Measurements from ENCODE around the gene SLC16A8.

Gene SLC16A8

DNA sequence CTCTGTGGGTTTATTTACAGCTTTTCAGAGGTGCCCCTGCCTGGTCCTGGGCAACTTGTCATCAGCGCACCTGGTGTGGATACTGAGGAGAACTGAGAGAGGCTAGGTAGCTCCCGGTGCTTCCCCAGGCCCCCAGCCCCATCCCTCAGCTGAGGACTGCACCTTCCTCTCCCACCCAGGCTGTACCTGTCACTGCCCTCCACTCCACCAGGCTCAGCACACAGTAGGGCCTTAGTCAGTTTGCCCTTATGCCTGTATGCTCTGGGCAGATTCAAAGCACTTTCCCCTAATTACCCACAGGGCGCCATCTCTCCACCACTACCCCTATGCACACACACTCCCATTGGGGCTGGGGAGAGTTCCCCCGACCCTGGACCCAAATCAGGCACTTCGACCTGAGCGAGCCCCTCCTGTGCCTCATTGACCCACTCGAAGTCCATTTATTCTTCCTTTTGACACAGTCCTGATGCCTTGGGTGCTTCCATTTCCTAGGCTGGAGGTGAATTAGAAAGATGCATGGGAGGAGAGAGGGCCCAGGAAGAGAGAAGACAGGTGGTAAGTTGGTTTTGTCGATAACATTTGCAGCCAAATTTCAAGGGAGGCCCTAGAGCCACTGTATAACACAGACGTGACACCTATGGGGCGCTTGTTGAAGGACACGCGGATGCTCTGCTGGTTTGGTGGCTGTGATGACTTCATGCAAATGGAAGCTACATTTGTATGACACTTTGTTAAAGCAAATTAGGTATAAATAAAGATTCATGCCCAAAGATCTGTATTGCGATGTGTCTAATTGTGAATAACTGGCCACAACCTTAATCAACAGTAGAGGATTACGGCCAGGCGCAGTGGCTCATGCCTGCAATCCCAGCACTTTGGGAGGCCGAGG, 40.6 kb downstream of the SLC16A8 start:
- ChIA-PET POLR2A (no interaction called here), CTCF (interaction anchor here (0.6 to 1.8 kb wide), 3 partner anchors 9 to 11 kb away, joined by 3 to 17 read pairs (median 4); no protein-coding TSS in a partner anchor)
- no peak for DNase-seq (ENCODE audit: low read depth, low spot score)
- no peak overlapping the region for H3K4me3 ChIP-seq (ENCODE audit: low read depth, low read length)
- TF ChIP-seq, protein P1, sequence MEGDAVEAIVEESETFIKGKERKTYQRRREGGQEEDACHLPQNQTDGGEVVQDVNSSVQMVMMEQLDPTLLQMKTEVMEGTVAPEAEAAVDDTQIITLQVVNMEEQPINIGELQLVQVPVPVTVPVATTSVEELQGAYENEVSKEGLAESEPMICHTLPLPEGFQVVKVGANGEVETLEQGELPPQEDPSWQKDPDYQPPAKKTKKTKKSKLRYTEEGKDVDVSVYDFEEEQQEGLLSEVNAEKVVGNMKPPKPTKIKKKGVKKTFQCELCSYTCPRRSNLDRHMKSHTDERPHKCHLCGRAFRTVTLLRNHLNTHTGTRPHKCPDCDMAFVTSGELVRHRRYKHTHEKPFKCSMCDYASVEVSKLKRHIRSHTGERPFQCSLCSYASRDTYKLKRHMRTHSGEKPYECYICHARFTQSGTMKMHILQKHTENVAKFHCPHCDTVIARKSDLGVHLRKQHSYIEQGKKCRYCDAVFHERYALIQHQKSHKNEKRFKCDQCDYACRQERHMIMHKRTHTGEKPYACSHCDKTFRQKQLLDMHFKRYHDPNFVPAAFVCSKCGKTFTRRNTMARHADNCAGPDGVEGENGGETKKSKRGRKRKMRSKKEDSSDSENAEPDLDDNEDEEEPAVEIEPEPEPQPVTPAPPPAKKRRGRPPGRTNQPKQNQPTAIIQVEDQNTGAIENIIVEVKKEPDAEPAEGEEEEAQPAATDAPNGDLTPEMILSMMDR (IDR thresholded peaks at IDR 0.05; ENCODE audit: insufficient read depth, low read length, missing control alignments) = no peak

DNA sequence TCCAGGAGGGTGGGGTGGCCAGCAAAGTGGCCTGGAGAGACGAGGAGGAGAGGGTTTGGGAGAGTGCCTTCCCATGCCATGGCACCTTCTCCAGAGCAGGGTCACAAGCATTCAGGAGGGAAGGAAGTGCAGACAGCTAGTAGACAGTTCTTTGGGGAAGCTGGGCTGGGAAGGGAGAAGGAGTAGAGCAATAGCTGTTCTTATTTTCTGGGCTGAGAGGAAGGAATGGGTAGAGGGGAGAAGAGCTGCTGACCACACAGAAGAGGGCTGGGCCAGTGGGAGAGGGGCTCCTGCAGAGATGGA, 41.5 kb downstream of the SLC16A8 start:
- no peak overlapping the region for H3K4me3 ChIP-seq (ENCODE audit: low read depth, low read length)
- POLR2A ChIA-PET = no interaction called here
- CTCF ChIA-PET = interaction anchor here (1.0 to 1.8 kb wide), 2 partner anchors 8 to 10 kb away, joined by 4 to 17 read pairs; no protein-coding TSS in a partner anchor
- no peak for DNase-seq (ENCODE audit: low read depth, low spot score)
- TF ChIP-seq, protein P1 (IDR thresholded peaks at IDR 0.05; ENCODE audit: insufficient read depth, low read length, missing control alignments) = no peak

DNA sequence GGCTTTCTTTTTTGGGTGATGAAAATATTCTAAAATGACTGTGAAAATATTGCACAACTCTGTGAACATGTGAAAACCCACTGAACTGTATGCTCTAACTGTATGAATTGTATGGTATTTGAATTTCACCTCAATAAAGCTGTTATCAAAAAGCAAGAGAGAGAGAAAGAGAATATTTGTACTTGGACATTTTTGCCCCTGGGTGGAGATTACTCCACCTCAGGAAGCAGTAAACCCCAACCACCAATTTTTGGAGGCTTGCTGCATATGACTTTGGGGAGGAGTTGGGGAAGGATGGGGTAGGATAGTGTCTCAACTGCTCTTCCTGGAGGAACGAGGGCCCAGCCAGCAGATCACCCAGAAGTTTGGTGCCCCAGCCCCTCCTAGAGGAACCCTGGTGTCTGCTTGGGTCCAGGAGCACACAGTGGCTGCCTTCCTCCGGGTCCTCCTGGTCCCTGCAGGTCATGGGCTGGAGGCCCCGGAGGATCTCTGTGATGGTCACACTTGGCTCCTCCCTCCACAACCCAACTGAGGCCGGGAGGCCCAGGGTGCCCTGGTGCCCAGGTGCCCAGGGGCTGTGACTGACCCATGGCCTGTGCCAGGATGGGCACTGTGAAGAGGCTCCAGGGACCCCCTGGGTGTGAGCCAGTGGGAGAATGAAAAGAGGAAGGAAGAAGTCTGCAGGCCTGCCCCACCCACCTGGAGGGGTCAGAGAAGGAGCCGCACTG, 42.1 kb downstream of the SLC16A8 start:
- ChIA-PET POLR2A (no interaction called here), CTCF (interaction anchor here (1.0 to 2.0 kb wide), 2 partner anchors 8 to 11 kb away, joined by 4 to 12 read pairs; no protein-coding TSS in a partner anchor)
- no peak overlapping the region for H3K4me3 ChIP-seq (ENCODE audit: low read depth, low read length)
- no peak for DNase-seq (ENCODE audit: low read depth, low spot score)
- TF ChIP-seq, protein P1 (IDR thresholded peaks at IDR 0.05; ENCODE audit: insufficient read depth, low read length, missing control alignments) = no peak

DNA sequence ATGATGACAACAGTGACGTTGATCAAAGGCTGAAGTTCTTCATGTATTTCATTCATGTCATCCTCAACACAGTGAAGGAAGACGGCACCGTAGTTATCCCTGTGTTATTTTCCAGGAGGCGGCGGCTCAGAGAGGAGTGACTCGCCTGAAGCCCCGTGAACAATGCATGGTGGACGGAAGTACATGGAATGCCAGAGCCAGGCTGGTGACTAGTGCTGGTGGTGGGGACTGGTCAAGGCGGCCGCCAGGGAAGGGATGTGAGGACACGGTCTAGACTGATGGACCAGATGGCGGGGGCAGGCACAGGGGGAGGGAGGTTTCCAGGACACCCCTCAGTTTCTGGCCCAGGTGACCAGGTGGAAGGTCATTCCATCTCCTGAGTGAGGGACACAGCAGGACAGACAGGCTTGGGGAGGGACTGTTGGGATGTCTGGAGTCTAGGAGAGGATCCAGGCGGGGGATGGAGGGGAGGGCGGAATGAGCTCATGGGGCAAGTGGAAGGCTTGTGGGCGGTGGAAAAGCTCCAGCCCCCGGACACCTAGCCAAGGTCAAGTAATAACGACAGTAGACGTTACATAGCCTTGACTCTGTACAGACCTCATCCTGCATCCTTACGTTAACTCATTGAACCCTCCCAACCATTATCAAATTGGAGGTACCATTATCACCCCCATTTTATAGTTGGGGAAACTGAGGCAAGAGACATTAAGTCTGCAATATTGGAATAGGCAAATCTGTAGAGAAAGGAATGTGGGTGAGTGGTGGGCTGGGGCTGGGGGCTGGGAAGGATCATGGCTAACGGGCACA, 42.8 kb downstream of the SLC16A8 start:
- POLR2A ChIA-PET = no interaction called here
- TF ChIP-seq, protein P1 (IDR thresholded peaks at IDR 0.05; ENCODE audit: insufficient read depth, low read length, missing control alignments) = no peak
- CTCF ChIA-PET = interaction anchor here (1.0 to 2.0 kb wide), 3 partner anchors 8 to 12 kb away, joined by 4 to 12 read pairs (median 9); no protein-coding TSS in a partner anchor
- no peak for DNase-seq (ENCODE audit: low read depth, low spot score)
- H3K4me3 ChIP-seq (ENCODE audit: low read depth, low read length) = no peak overlapping the region

DNA sequence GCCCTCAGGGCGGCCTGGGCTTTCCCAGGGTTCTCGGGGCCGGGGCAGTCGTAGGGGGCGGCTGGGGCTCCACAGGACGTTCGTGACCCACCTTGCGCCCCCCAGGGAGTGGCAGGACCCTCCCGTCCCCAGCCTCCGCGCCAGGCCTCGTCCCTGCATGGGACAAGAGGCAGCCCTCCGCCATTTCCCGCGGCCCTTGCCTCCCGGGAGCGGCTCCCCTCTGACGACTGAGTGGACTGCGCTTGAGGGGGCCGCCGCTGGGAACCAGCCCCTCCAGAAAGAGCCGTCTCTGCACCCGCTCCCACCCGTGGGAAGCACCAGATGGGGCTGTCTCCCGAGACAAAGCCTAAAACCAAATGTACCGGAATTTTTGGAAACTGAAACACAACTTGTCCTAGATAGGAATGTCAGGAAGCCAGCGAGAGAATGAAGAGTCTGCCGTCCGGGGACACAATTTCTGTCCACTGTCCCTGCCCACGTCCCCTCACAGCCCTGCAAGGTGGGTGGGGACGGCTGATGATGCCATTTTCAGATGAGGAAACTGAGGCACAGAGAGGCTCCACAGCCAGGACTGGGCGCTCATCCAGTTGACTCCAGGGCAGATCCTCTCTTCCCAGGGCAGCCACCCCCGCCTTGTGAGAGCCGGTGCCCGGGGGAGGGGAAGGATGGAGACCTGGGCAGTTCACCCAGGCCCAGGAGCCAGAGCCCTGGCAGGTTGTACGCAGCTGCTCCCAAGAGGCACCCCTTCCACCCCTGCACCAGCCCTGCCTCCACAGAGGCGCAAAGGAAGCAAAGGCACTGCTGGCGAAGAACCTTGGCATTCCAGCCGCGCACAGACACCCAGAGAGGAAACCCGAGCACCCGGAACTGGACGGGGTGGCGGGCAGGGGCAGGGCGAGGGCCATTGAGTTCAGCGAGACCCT, 44.8 kb downstream of the SLC16A8 start:
- no peak for DNase-seq (ENCODE audit: low read depth, low spot score)
- no peak overlapping the region for H3K4me3 ChIP-seq (ENCODE audit: low read depth, low read length)
- POLR2A ChIA-PET = no interaction called here
- CTCF ChIA-PET = no interaction called here
- TF ChIP-seq, protein P1 (IDR thresholded peaks at IDR 0.05; ENCODE audit: insufficient read depth, low read length, missing control alignments) = no peak
